GM18951 (cell line): ENCODE data around the gene TMSB10.

Experiments used
- POLR2A ChIP-seq: IDR thresholded peaks from 4 replicates; pipeline ENCODE4 v1.6.1; 2011; ENCODE audit warnings: mild to moderate bottlenecking; ENCODE audit not compliant: insufficient read length, insufficient read depth; ENCODE audit errors: extremely low read depth
- in situ Hi-C: fragments of 300-500 bp; cut with MboI; formaldehyde crosslinking; loops from one replicate; pipeline ENCODE4 v1.12.0; 2022; ENCODE audit warnings: low sequenced_read_pairs, mixed read lengths, inconsistent platforms; ENCODE audit not compliant: unreplicated experiment

TMSB10 gene

GRCh38 chr2:84873350-84873749 lies 32.1 kb upstream of the TMSB10 start:
- in situ Hi-C loops, result loop anchor here (10.0 kb wide), 1 partner anchor 379 kb away; no protein-coding TSS in a partner anchor
- no peak for TF ChIP-seq POLR2A

- TF ChIP-seq POLR2A, result no peak
- in situ Hi-C loops, result loop anchor here (10.0 kb wide), 1 partner anchor 380 kb away; no protein-coding TSS in a partner anchor
These were observed 30.9 kb upstream of the TMSB10 start for GRCh38 chr2:84874381-84875212.

- in situ Hi-C loops, result loop anchor here (10.0 kb wide), 1 partner anchor 380 kb away; no protein-coding TSS in a partner anchor
These were observed 30.3 kb upstream of the TMSB10 start for GRCh38 chr2:84875213-84875560.

GRCh38 chr2:84875619-84876018 lies 29.8 kb upstream of the TMSB10 start:
- in situ Hi-C loops, result loop anchor here (10.0 kb wide), 1 partner anchor 381 kb away; no protein-coding TSS in a partner anchor

More at GRCh38 chr2:84875213-84875560, 30.3 kb upstream of the TMSB10 start:
- TF ChIP-seq POLR2A, result no peak

- no peak for TF ChIP-seq POLR2A
- in situ Hi-C loops, result loop anchor here (10.0 kb wide), 1 partner anchor 382 kb away; no protein-coding TSS in a partner anchor
These were observed 29.1 kb upstream of the TMSB10 start for GRCh38 chr2:84876369-84876768.

GRCh38 chr2:84878459-84878858 lies 27.0 kb upstream of the TMSB10 start:
- no peak for TF ChIP-seq POLR2A
- in situ Hi-C loops, result loop anchor here (10.0 kb wide), 1 partner anchor 384 kb away; no protein-coding TSS in a partner anchor

- TF ChIP-seq POLR2A, result no peak
- in situ Hi-C loops, result loop anchor here (10.0 kb wide), 1 partner anchor 384 kb away; no protein-coding TSS in a partner anchor
These were observed 26.4 kb upstream of the TMSB10 start for GRCh38 chr2:84878896-84879583.

GRCh38 chr2:84879584-84880394 lies 25.7 kb upstream of the TMSB10 start:
- in situ Hi-C loops, result loop anchor here (10.0 kb wide), 1 partner anchor 385 kb away; no protein-coding TSS in a partner anchor

GRCh38 chr2:84880395-84880644 lies 25.1 kb upstream of the TMSB10 start:
- no peak for TF ChIP-seq POLR2A
- in situ Hi-C loops, result no loop called here

More at GRCh38 chr2:84879584-84880394, 25.7 kb upstream of the TMSB10 start:
- TF ChIP-seq POLR2A, result no peak

GRCh38 chr2:84880645-84881521 lies 24.6 kb upstream of the TMSB10 start, which contains the start of gene TRABD2A:
Gene TRABD2A, minus strand, starts transcription at chr2:84881084. Its CDS starts 45 bp downstream, at chr2:84881039.
- in situ Hi-C loops, result no loop called here
- TF ChIP-seq POLR2A, result no peak

GRCh38 chr2:84881581-84882413 lies 23.7 kb upstream of the TMSB10 start:
- TF ChIP-seq POLR2A, result no peak
- in situ Hi-C loops, result no loop called here
